Measurements from ENCODE around the gene KCNT1.

Gene KCNT1

DNA sequence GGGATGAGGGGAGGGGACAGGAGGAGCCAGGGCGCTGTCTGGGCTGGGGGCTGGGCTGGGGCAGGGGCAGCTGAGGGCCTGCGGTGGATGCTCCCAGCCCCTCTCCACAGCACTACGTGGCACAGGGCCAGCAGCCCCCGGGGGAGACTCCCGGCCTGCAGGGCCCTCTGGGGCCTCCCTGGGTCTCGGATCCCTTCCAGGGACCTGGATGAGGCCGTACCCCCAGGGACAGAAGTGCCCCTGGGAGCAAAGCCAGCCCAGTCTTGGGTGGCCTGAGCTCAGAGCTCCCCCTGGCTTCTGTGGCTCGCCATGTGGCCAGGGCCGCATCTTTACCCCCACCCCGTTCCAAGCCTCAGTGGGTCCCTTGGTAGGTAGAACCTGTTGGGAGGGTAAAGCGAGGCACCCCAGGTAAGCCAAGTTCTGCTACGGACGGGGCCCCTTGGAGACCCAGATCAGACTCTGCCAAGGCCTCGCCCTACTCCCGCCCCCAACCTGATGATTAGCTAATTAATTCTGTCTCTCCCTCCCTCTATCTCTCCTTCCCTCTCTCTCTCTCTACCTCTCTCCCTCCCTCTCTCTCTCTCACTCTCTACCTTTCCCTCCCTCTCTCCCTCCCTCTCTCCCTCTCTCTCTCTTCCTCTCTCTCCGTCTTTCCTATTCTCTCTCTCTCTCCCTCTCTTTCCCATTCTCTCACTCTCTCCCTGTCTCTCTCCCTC is 24.3 kb downstream of the KCNT1 start:
- no peak for DNase-seq (ENCODE audit: low spot score)

DNA sequence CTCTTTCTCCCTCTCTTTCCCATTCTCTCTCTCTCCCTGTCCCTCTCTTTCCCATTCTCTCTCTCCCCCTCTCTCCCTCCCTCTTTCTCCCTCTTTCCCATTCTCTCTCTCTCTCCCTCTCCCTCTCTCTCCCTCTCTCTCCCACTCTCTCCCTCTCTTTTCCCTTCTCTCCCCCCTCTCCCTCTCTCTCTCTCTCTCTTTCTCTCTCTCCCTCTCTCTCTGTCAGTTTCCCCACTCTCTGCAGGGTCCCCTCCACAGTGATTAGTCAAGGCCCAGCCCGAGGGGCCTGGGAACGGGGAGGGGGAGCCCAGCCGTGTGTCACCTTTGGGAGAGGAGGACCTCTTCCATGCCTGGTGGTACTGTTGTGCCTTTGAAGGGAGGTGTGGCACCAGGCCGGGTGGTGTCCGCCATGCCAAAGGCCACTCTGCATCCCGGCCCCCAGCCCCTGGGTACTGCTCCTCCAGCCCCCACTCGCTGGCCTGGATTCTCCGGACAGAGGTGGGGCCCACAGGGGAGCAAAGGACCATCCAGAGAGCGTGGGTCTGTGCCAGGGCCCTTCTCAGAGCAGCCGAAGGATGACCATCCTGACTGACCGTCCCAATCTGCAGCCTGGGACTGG is 25.4 kb downstream of the KCNT1 start:
- DNase-seq (ENCODE audit: low spot score), result no peak

DNA sequence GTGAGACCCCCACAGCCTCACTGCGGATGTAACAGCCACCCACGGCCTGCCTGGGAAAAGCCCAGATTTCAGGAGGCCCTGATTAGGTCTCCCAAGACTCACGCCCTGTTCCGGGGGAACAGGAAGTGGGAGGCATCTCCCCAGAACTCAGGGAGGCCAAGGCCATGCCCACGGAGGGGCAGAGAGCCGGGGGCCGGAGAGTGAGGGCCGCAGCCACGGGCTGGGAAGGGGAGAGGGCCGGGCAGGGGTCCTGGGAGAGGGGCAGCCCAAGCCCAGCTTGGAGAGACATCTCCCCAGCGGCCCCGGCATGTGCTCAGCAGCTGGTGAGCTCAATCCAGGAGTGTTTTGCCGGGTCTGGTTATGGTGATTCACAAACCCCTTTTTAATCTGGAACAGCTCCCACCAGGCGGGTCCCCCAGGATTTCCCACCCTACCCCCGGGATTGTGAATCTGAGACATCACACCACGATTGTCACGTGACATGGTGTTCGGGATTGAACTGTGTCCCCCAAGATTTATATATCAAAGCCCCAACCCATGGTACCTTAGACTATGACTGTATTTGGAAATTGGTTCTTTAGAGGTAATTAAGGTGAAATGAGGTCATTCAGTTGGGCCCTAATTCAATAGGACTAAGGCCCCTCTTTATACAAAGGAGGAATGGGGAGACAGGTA is 26.6 kb downstream of the KCNT1 start:
- no peak for DNase-seq (ENCODE audit: low spot score)

DNA sequence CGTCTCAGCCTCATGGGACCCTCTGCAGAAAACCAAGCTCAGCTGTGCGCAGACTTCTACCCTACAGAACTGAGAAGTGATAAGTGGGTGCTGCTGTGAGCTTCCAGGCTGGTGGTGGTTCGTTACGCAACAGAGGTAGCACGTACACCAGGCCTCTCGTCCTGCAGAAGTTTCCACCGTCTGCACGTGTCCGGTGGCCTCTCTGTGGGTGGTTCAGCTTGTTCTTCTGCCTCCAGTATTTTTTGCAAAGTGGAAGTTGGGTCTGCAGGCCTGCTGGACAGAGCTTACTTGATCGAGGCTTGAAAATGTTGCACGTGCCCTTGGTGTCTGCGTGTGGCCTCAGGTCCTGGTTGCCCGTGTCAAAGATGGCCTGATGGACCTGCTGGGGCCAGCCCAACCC is 27.5 kb downstream of the KCNT1 start:
- no peak for DNase-seq (ENCODE audit: low spot score)

DNA sequence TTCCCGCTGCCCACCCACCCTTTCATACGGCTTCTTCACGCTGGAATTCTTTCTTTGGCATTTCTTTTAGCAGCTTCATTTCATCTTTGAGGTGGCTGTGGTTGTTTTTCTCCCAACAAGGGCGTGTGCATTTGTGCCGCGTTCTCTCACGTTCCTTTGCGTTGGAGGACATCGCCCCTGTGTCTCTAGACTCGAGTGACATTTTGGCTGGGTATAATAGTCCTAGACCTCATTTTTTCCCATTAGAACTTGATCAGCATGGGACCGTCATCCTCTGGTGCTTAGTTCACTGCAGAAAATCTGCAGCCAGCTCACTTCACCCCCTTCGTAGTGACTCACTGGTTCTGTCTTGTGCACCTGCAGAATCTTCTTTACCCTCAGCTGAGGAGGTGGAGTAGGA is 29.5 kb downstream of the KCNT1 start:
- DNase-seq (ENCODE audit: low spot score), result no peak

DNA sequence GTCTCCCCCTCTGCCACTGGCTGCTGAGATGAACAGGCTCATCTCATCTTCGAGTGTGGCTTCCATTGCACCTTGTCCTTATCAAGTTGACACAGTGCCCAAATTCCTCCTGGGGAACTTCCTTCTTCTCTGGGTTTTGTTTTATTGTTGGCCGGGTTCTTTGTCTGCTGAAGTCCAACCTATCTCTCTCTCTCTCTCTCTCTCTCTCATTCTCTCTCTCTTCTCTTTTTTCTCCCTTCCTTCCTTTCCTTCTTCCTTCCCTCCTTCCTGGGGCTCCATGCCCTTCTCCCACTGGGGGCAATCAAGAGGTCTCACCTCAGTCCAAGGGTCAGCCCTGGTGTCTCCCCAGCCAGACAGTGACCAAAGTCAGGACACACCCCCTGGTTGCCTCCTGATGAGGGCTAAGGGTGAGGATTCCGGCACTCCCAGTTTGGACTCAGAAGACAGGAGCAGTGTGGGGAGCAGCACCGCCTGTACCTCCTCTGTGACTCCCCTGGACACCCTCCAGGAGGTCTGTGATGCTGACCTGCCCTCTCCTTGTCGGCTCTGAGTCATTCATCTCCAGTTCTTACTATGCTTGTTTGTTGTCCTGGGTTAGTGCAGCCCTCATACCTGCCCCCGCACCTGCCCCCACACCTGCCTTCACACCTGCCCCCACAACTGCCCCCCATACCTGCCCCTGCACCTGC is 30.7 kb downstream of the KCNT1 start:
- no peak for DNase-seq (ENCODE audit: low spot score)

DNA sequence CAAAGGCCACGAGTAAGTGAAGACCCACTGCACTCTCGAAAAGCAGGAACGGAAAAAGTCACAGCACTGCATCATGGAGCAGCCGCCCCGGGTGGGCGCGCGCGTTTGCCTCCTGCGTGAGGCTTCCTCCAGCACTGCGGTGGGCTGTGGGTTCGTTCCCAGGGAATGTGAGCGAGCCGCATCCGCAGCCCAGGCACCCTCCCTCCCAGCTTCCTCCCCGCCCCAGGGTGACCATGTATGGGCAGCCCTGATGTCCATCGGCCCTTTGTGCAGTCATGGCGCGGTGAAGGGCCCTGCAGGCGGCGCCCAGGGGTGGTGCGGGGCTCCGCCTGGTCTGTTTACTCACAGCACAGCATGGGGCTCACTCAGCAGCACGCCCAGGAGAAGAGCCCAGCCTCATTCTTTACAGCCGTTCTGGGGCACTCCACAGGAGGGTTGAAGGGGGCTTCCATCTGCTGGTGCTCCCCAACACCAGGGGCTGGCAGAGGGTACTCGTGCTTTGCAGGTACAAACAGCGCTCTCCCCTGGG is 32.7 kb downstream of the KCNT1 start:
- DNase-seq (ENCODE audit: low spot score), result no peak

DNA sequence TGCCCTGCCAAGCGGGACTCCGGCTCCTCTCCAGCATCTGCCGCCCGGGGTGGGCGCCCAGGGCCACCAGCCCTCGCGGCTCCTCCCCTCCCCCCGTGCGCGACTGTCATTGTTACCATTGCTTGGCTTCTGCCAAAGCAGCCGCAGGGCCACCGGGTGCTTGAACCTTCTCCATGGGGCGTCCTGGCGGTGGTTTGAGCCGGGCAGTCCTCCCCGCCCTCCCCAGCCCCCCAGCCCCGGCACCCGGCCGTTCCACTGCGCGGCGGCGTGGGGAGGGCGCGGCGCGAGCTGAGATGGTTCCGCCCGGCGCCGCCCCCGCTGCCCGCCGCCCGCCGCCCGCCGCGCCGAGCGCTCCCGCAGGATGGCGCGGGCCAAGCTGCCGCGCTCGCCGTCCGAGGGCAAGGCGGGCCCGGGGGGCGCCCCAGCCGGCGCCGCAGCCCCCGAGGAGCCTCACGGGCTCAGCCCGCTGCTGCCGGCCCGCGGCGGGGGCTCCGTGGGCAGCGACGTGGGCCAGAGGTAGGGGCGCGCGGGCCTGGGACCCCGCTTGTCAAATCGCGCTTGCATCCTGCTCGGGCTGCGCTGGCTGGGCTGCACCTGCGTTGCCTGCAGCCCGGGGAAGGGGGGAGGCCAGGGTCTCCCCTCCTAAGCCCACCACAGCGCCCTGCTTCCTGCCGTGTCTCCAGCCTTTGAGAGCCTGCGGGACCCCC is 34.4 kb downstream of the KCNT1 start:
- no peak for DNase-seq (ENCODE audit: low spot score)

DNA sequence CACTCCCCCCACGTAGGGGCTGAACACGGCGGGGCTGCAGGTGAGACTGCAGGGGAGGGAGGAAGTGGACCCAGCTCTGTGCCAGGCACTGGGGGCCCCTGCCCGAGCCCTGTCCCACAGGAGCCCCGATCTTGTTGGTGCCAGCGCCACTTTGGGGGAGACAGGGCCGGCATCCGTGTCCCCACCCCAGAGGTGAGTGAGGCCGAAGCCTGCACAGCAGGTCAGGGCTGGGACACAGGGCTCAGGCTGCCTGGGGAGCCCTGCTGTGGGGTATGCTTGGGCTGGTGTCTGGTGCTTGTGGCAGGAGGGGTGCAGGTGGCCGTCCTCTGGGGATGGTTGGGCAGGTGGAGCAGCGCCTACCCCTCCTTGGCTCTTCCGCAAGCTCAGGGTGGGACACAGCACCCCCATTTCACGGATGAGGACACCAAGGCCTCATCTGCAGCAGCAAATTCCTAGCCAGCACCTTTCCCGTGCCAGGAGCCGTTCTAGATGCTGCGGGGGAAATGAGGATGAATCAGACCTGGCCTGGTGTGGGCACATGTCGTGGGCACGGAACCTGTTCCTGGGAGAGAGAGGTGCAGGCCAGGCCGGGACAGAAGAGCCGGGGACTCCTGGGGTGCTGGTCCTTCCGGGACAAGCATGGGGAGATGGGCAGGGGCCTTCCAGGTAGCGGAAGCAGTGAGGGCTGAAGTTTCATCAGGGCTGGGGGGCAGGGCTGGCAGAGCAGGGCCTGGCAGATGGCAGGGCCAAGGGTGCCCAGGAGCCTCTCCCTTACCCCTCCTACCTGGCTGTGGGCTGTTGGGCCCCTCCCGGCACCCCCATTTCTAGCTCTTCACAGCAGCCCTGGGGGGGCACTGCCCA is 35.2 kb downstream of the KCNT1 start:
- no peak for DNase-seq (ENCODE audit: low spot score)

DNA sequence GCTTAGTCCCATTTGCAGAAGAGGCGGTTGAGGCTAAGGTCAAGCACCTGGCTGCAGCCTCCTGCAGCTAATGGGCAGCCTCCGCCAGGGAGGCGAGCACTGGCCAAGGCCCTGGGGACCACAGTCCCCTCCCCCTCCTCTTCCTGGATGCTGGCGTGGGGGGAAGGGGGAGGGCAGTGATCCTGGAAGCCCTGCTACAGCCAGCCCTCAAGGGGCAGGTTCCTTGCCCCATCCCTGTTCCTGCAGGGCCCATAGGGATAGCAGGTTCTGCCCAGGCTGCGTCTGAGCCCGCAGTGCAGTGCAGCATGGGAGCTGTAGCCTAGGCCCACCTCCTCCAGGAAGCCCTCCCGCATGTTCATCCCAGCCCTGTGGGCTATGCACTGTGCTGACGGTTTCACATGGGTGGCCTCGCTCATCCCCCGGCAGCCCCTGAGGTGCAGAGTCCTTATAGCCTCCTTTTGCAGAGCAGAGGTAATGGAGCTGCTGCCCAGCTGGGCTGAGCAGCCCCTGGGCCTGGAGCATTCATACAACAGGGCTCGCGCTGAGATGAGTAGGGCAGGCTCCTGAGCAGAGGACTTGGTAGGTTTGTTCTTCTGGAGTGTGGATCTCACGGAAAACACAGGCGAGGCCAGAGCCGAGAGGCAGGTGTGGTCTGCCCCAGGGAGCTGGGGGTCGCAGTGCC is 36.0 kb downstream of the KCNT1 start:
- no peak for DNase-seq (ENCODE audit: low spot score)

DNA sequence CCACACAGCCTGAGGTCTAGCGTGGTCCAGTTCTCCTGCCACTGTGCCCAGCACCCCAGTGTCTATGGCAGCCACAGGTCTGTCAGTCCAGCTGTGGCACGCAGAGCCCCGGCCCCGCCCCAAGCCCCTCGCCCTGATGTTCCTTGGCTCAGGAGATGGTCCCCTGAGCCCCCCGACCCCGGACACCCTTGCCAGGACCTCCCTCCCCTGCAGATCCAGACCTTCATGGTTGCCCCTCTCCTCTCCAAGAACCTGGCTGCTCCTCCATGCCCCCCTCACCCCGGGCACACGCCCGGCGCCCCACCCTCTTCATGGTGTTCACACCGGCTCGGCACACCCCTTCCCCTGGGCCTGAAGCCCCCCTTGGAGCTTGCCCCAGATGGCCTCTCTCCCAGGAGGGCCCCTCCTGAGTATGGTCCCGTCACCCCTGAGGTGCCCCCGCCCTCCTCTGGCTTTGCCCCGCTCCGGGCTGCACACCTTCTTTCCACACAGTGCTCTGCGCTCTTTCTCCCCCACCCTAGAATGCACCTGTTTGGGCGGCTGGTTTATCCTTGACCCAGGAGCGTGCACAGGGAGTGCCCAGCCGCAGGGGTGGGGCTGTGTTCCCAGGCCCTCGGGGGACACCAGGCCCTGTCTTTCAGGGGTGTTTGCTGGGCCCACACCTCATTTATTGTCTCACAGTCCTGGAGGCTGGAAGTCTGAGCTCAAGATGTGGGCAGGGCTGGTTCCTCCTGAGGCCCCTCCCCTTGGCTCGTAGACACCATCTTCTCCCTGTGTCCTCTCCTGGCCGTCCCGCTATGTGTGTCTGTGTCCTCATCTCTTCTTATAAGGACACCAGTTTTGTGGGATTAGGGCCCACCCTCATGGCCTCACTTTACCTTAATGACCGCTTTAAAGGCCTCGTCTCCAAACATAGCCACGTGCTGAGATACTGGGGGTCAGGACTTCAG is 37.6 kb downstream of the KCNT1 start:
- DNase-seq (ENCODE audit: low spot score), result no peak

DNA sequence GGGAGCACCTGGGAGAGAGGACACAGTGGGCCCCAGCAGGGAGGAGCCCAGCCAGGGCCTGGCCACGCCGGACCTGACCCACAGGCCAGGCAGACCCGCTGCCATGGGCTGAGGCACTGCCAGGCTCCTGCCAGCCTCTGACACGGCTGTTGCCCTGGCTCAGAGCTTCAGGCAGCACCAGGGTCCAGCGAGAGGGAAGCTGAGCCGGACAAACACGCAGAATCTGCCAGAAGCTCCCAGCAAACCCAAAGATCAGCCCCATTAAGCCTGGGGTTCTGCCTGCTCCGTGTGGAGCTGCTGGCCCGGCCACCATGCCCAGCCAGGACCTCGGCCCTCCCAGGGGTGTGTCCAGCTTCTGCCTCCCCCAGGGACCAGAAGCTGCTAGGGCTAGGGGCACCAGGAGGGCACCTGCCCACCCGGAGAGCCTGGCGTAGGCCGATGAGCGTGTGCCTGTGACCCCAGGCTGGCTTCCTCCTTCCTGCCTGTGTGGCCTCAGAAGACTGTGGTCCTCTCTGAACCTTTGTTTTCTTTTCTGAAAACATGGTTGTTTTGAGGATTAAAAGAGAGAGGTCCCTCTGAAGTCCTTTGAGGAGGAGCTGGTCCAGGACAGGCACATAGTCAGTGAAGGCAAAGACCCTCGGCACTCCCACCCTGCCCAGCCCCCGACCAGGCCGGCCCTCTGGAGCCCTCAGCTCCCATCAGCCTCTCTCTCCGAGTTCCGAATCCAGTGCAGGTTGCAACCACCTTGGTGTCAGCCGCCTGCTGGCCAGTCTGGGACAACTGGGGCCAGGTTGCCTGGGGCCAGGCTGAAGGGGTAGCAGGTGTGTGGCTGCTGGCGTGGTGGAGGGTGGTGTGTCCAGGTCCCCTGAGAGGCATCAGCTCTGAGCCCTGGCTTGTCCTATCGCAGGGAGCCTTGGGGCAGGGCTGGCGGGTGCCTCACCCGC is 39.6 kb downstream of the KCNT1 start:
- DNase-seq (ENCODE audit: low spot score), result no peak

DNA sequence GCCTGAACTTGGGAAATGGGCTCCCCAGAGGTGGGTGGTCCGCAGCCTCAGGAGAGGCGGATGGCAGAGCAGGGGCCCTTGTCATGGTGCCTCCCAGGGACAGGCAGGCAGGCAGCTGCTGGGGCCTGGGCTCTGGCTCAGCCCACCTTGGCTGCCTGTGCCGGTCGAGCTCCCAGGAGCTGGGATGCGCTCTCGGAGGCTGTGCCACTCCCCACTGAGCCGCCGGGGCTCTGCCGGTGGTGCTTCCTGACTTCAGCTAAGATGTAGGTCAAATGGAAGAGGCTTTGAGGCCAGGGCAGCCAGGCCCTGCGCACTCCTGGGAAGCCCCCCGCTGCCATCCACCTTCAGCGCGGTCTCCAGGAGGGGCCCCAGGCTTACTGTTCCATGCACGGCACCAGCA is 41.0 kb downstream of the KCNT1 start:
- DNase-seq (ENCODE audit: low spot score), result no peak

DNA sequence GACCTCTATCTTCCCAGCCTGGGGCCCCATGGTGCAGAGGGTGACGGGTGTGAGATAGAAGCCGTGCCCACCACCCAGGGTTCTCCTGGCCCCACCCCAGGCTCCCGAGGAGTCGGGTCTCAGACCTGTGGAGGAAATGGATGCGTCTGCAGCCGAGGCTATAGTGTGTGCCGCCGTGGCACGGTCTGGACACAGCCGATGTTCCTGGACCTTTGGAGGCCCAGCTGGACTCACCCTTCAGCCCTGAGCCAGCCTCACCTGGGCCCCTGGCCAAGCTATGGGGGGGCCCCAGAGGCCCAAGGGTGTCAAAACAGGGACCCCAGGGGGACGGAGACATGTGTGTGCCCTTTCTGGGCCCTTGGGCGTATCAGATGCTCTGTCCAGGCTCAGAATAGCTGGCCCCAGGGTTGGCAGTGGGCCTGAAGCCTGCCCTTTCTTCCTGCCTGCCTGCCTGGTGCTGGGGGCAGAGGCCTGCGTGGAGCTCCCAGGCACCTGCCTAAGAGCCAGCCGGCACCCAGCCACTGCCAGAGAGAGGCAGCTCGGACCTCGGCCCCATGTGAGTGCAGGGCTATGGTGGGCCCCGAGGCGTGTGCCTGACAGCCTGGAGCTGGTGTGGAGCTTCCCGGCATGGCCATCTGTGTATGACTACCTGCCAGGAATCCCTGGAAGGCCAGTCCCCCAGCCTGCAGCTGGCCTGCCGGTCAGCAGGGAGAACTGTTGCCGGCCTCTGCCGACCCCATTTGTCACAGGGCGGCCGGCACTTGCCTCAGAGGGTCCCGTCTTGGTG is 41.8 kb downstream of the KCNT1 start:
- DNase-seq (ENCODE audit: low spot score), result no peak

DNA sequence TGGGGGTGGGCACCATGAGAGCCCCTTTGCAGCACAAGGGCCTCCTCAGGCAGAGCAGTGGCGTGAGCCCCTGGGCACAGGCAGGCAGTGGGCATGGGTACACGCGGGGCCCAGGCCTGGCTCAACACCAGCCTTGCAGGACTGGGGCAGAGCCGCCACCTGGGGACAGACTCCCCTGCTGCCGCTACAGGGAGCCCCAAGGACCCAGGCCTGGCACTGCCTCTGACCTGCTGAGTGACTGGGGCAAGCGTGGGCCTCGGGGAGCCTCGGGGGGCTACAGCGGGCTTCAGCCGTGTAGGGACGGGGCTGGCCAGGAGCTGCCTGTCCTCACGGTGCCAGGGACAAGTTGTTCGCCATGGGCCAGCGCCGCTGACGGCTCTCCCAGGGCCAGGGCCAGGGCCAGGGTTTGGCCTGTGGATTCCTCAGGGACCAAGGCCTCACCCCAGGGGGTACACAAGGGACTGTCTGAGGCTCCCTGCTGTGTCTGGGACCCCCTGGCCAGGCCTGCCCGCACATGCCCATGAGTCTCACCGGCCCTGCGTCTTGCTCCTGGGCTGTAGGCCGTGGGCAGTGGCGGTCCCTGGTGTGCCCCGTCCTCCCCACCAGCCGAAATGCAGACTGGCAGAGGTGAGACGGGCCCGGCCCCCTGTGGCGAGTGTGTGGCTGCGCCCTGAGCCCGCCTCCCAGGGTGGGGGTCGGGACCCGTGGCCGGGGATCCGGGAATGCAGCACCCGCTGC is 42.5 kb downstream of the KCNT1 start:
- no peak for DNase-seq (ENCODE audit: low spot score)

DNA sequence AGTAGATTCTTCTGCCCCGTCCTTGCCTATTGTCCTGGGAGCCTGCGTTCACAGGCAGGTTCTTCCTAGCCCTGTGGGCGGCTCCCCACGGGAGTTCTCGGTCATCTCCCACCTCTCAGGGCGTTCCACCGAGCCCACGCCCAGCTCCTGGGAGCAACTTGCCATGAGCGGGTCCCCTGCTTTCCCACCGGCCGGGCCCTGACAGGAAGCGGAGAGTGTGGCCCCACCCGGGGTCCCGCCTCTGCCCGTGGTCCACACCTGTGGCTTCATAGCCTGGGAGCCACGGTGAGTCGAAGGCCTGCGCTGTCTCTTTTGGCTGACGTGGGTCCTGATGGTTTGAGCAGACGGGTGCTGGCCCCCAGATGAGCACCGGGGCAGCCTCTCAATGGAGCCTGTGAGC is 43.2 kb downstream of the KCNT1 start:
- no peak for DNase-seq (ENCODE audit: low spot score)

All from SK-N-DZ (cell line).